WTC11 (cell line): ENCODE results near the gene HELLS.

ENCODE experiments used
- ETV6 ChIP-seq: sonication (generic); formaldehyde crosslinking; IDR thresholded peaks from 2 replicates; pipeline ENCODE4 v1.8.1; 2022; ENCODE audit warnings: mild to moderate bottlenecking, missing genetic modification reagents
- KAT7 ChIP-seq: sonication (generic); formaldehyde crosslinking; IDR thresholded peaks from 2 replicates; pipeline ENCODE4 v1.8.1; 2023; ENCODE audit warnings: missing genetic modification reagents, mild to moderate bottlenecking, borderline replicate concordance
- MYBL2 ChIP-seq: sonication (generic); formaldehyde crosslinking; IDR thresholded peaks from 2 replicates; pipeline ENCODE4 v1.8.1; 2023; ENCODE audit warnings: mild to moderate bottlenecking, moderate library complexity, missing genetic modification reagents
- NR3C1 ChIP-seq: sonication (generic); formaldehyde crosslinking; conservative IDR thresholded peaks from 2 replicates; pipeline ENCODE4 v1.8.1; 2023; ENCODE audit warnings: low read depth, mild to moderate bottlenecking, missing genetic modification reagents
- SOX15 ChIP-seq: fragments of 250-450 bp; sonication (Bioruptor Pico); IDR thresholded peaks from 2 replicates; pipeline ENCODE4 v1.9.0; 2021; ENCODE audit warnings: mild to moderate bottlenecking
- SP1 ChIP-seq: sonication (generic); formaldehyde crosslinking; conservative IDR thresholded peaks from 2 replicates; pipeline ENCODE4 v1.8.1; 2022; ENCODE audit warnings: missing genetic modification reagents
- TEAD4 ChIP-seq: sonication (generic); formaldehyde crosslinking; IDR thresholded peaks from 2 replicates; pipeline ENCODE4 v1.8.0; 2022; ENCODE audit warnings: mild to moderate bottlenecking, missing genetic modification reagents
- ZNF138 ChIP-seq: sonication (generic); formaldehyde crosslinking; conservative IDR thresholded peaks from 2 replicates; pipeline ENCODE4 v1.8.1; 2022; ENCODE audit warnings: mild to moderate bottlenecking, moderate library complexity, missing genetic modification reagents
- TF ChIP-seq, protein P1 (sequence below): sonication (generic); formaldehyde crosslinking; IDR thresholded peaks from 2 replicates; pipeline ENCODE4 v1.8.0; 2022; ENCODE audit warnings: mild to moderate bottlenecking, missing genetic modification reagents
- TF ChIP-seq, protein P2 (sequence below): fragments of 200-600 bp; IDR thresholded peaks from 2 replicates; pipeline ENCODE4 v1.8.0; 2022; ENCODE audit warnings: antibody characterized with exemption
- TF ChIP-seq, protein P3 (sequence below): fragments of 250-450 bp; sonication (Bioruptor Pico); IDR thresholded peaks from 2 replicates; pipeline ENCODE4 v2.1.2; 2022; ENCODE audit warnings: mild to moderate bottlenecking, moderate library complexity
- TF ChIP-seq, protein P4 (sequence below): sonication (generic); formaldehyde crosslinking; IDR thresholded peaks from 2 replicates; pipeline ENCODE4 v1.8.1; 2022; ENCODE audit warnings: missing genetic modification reagents, borderline replicate concordance

DNA sequence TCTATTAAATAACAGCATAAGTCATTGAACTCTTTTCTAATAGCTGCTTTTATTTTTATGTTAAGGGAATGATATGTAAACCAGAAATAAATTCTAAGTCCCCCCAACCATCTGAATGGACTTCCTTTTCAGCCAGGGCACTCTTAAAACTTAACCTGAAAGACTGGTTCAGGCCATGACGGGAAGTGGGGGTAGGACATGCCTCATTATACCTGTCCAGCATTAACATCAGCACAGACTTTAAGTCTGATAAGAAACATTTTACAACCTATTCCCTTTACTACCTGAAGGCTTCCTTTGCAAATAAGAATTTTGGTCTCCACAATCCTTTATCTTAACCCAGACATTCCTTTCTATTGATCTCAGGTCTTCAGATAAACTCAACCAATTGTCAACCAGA, 81.9 kb downstream of the HELLS start:
- TF ChIP-seq, protein P1, sequence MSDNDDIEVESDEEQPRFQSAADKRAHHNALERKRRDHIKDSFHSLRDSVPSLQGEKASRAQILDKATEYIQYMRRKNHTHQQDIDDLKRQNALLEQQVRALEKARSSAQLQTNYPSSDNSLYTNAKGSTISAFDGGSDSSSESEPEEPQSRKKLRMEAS: no peak
- TF ChIP-seq KAT7 (CRISPR knock-in tag) (no peak), SP1 (CRISPR knock-in tag) (no peak), ZNF138 (CRISPR knock-in tag) (no peak), SOX15 (CRISPR knock-in tag) (no peak), ETV6 (CRISPR knock-in tag) (no peak), NR3C1 (no peak), TEAD4 (CRISPR knock-in tag) (no peak), MYBL2 (no peak)
- TF ChIP-seq, protein P2, sequence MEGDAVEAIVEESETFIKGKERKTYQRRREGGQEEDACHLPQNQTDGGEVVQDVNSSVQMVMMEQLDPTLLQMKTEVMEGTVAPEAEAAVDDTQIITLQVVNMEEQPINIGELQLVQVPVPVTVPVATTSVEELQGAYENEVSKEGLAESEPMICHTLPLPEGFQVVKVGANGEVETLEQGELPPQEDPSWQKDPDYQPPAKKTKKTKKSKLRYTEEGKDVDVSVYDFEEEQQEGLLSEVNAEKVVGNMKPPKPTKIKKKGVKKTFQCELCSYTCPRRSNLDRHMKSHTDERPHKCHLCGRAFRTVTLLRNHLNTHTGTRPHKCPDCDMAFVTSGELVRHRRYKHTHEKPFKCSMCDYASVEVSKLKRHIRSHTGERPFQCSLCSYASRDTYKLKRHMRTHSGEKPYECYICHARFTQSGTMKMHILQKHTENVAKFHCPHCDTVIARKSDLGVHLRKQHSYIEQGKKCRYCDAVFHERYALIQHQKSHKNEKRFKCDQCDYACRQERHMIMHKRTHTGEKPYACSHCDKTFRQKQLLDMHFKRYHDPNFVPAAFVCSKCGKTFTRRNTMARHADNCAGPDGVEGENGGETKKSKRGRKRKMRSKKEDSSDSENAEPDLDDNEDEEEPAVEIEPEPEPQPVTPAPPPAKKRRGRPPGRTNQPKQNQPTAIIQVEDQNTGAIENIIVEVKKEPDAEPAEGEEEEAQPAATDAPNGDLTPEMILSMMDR: no peak
- TF ChIP-seq, protein P3, sequence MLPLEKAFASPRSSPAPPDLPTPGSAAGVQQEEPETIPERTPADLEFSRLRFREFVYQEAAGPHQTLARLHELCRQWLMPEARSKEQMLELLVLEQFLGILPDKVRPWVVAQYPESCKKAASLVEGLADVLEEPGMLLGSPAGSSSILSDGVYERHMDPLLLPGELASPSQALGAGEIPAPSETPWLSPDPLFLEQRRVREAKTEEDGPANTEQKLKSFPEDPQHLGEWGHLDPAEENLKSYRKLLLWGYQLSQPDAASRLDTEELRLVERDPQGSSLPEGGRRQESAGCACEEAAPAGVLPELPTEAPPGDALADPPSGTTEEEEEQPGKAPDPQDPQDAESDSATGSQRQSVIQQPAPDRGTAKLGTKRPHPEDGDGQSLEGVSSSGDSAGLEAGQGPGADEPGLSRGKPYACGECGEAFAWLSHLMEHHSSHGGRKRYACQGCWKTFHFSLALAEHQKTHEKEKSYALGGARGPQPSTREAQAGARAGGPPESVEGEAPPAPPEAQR (CRISPR knock-in tag): no peak
- TF ChIP-seq, protein P4, sequence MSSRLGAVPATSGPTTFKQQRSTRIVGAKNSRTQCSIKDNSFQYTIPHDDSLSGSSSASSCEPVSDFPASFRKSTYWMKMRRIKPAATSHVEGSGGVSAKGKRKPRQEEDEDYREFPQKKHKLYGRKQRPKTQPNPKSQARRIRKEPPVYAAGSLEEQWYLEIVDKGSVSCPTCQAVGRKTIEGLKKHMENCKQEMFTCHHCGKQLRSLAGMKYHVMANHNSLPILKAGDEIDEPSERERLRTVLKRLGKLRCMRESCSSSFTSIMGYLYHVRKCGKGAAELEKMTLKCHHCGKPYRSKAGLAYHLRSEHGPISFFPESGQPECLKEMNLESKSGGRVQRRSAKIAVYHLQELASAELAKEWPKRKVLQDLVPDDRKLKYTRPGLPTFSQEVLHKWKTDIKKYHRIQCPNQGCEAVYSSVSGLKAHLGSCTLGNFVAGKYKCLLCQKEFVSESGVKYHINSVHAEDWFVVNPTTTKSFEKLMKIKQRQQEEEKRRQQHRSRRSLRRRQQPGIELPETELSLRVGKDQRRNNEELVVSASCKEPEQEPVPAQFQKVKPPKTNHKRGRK (CRISPR knock-in tag): no peak
